A673 (cell line): ENCODE data around the gene NEDD9.

ENCODE experiments used
- EZH2 ChIP-seq: fragments of 200-600 bp; sonication (generic); IDR thresholded peaks from 2 replicates; pipeline ENCODE4 v1.6.1; 2017; ENCODE audit warnings: borderline replicate concordance, low read depth, mild to moderate bottlenecking, mixed read lengths, antibody characterized with exemption, low read length; ENCODE audit not compliant: poor library complexity, severe bottlenecking
- TF ChIP-seq, protein P1 (sequence below): fragments of 300-800, 200-600 bp; sonication (generic); conservative IDR thresholded peaks from 2 replicates; pipeline ENCODE4 v1.5.1; 2017; ENCODE audit warnings: low read depth, mild to moderate bottlenecking, antibody characterized with exemption, low read length, moderate library complexity, mixed read lengths

DNA sequence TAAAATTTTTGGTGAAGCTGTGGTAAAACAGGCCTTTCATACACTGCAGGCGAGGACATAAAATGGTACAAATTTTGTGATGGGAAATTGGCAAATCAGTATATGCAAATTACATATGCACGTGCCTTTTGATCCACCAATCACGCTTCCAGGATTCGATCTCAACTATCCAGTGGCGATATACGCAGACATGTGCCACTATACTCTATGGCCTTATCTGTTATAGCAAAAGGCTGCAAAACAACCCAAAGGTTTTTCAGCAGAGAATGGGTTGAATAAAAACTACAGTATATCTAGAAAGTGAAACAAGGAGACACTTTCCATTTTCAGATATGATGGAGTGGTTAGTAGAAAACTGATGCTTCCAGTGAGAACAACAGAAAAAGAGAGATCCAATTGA, 79.0 kb downstream of the NEDD9 start:
- TF ChIP-seq, protein P1, sequence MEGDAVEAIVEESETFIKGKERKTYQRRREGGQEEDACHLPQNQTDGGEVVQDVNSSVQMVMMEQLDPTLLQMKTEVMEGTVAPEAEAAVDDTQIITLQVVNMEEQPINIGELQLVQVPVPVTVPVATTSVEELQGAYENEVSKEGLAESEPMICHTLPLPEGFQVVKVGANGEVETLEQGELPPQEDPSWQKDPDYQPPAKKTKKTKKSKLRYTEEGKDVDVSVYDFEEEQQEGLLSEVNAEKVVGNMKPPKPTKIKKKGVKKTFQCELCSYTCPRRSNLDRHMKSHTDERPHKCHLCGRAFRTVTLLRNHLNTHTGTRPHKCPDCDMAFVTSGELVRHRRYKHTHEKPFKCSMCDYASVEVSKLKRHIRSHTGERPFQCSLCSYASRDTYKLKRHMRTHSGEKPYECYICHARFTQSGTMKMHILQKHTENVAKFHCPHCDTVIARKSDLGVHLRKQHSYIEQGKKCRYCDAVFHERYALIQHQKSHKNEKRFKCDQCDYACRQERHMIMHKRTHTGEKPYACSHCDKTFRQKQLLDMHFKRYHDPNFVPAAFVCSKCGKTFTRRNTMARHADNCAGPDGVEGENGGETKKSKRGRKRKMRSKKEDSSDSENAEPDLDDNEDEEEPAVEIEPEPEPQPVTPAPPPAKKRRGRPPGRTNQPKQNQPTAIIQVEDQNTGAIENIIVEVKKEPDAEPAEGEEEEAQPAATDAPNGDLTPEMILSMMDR = no peak
- TF ChIP-seq EZH2 = no peak
